ENCODE measurements around the gene RPS21.

DNA sequence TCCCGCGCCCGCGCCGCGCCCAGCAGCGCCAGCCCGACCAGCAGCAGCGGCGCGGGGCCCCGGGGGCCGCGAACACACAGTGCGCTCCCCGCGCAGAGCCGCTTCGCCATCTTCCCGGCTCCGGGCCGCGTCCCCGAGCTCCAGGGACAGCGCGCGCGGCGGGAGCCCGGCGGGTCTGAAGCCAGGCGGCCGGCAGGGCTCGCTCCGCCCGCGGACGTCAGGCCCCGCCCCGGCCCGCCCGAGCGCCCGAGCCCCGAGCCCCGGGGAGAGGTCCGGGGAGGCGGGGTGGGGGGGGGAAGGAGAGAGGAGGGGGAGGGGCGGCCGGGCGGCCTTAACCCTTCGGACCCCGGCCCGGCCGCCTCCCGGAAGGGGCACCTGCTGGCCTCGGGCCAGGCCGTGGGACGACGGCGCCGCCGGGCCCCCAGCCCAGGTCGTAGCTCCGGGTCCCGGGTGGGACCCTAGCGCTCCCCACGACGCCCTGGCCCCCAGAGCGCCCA, 19.7 kb upstream of the RPS21 start, which contains the start of gene LAMA5:
- no peak for TF ChIP-seq EZH2phosphoT487 (IDR thresholded peaks at IDR 0.05; ENCODE audit: insufficient read depth, low read depth)
- no peak for TF ChIP-seq EZH2 (IDR thresholded peaks at IDR 0.05; ENCODE audit: insufficient read depth, poor library complexity, severe bottlenecking)

All from GM23248 (cell line).